Thoracic aorta (tissue), 2 donors: Measurements from ENCODE around the gene DOCK3. TPM values are rescaled to one million over a fixed set of nuclear protein-coding genes. Genes with fewer than 3 reads are reported as not detected.

Experiments
- ATAC-seq: fragments of 150-250 bp; one replicate; pipeline ENCODE4 v1.8.0; 2017; ENCODE audit warnings: low read depth; ENCODE audit not compliant: insufficient number of reproducible peaks, low FRiP score
- DNase-seq: peaks from one replicate; pipeline ENCODE4 v3.0.0-alpha.2; 2020; ENCODE audit warnings: low spot score
- H3K27ac ChIP-seq, 2 donors: fragments of 200-600 bp; sonication (generic); 1 replicate in 1 of 2; 2 replicates in 1 of 2; pipeline ENCODE4 v1.5.1; 2016; ENCODE audit warnings: mild to moderate bottlenecking in 2 of 2, moderate library complexity in 2 of 2
- H3K27me3 ChIP-seq: fragments of 200-600 bp; sonication (generic); replicated peaks from 2 replicates; pipeline ENCODE4 v1.6.0; 2016; ENCODE audit warnings: mild to moderate bottlenecking; ENCODE audit not compliant: insufficient read depth
- H3K36me3 ChIP-seq: fragments of 200-600 bp; sonication (generic); one replicate; pipeline ENCODE4 v1.5.1; 2016
- H3K4me1 ChIP-seq, 2 donors: fragments of 200-600 bp; sonication (generic); 1 replicate in 1 of 2; 2 replicates in 1 of 2; pipeline versions ENCODE4 v1.5.1 to v1.6.0; 2016; ENCODE audit warnings: low read depth in 2 of 2, mild to moderate bottlenecking in 1 of 2; ENCODE audit not compliant: control insufficient read depth in 1 of 2
- H3K4me3 ChIP-seq: fragments of 200-600 bp; sonication (generic); 2 replicates; pipeline ENCODE4 v1.5.1; 2016; ENCODE audit warnings: mild to moderate bottlenecking
- H3K9me3 ChIP-seq: fragments of 200-600 bp; sonication (generic); 2 replicates; pipeline ENCODE4 v1.5.1; 2016
- CTCF ChIP-seq: fragments of 200-600 bp; sonication (generic); IDR thresholded peaks from one replicate; pipeline ENCODE4 v1.5.1; 2019; ENCODE audit warnings: antibody characterized with exemption
- total RNA-seq, 2 donors: library from RNA; depleted of rRNA; stranded (reverse); fragments of >200 nt; gene quantifications; one replicate each; pipeline versions ENCODE4 v1.1.0 to v1.2.3, GENCODE V29; 2016

The DOCK3 gene
- total RNA-seq, 2 donors from 2014 or later = 0.14 to 0.71 TPM

GRCh38 chr3:51270559-51270958, 595.8 kb downstream of the DOCK3 start:
- no peaks in the 10 kb centered on the region for H3K4me1 ChIP-seq
- TF ChIP-seq CTCF = no peak
- H3K27ac ChIP-seq = no peak overlapping the region
- no peaks in the 10 kb centered on the region for H3K27me3 ChIP-seq
- ATAC-seq (no peak), DNase-seq (no peak)
- H3K36me3 ChIP-seq = no peaks in the 10 kb centered on the region
- H3K4me3 ChIP-seq = no peak overlapping the region
- no peaks in the 10 kb centered on the region for H3K9me3 ChIP-seq

- ATAC-seq (no peak), DNase-seq (no peak)
- Histone ChIP-seq H3K27me3 (no peaks in the 10 kb centered on the region), H3K4me1 (no peaks in the 10 kb centered on the region), H3K4me3 (no peak overlapping the region), H3K9me3 (no peaks in the 10 kb centered on the region), H3K36me3 (no peaks in the 10 kb centered on the region), H3K27ac (no peak overlapping the region)
- no peak for TF ChIP-seq CTCF
Measured at GRCh38 chr3:51271172-51271571, 596.4 kb downstream of the DOCK3 start.

GRCh38 chr3:51274052-51274451, 599.3 kb downstream of the DOCK3 start:
- TF ChIP-seq CTCF = no peak
- Histone ChIP-seq H3K4me3 (no peak overlapping the region), H3K27me3 (no peaks in the 10 kb centered on the region), H3K4me1 (no peaks in the 10 kb centered on the region), H3K27ac (no peak overlapping the region), H3K36me3 (no peaks in the 10 kb centered on the region), H3K9me3 (no peaks in the 10 kb centered on the region)
- DNase-seq (no peak), ATAC-seq (no peak)

DNA sequence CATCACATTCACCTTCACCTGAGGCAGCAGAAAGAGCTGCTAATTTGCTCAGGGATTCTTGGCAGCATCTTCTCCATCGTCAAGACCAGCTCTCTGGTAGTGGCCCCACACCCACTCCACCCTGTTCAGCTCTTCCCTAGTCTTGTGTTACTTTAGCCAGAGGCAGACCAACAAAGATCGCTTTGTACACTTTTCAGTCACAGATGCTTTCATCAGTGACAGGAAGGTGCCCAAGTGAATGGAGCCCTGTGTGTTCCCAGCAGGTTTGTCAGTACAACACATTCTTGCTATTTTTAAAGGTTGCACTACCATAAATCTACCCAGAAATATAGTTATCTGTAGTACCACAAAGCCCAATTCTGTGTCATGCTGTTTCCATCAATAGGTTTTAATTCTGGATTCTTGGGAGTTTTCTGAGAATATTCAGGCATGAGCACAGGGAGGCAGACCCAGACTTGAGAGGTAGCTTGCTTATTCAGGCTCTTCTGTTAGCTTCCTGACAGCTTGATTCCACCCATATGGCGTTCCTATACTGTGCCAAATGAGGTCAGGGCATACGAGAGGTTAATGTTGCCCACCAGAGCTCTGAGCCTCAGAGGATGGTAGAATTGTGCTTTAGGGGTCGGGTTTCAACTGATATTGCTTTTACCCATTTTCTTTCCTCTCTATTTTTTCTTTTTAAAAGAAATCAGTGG, 600.5 kb downstream of the DOCK3 start:
- H3K27me3 ChIP-seq = no peaks in the 10 kb centered on the region
- H3K4me1 ChIP-seq = no peaks in the 10 kb centered on the region
- no peak for ATAC-seq

DNA sequence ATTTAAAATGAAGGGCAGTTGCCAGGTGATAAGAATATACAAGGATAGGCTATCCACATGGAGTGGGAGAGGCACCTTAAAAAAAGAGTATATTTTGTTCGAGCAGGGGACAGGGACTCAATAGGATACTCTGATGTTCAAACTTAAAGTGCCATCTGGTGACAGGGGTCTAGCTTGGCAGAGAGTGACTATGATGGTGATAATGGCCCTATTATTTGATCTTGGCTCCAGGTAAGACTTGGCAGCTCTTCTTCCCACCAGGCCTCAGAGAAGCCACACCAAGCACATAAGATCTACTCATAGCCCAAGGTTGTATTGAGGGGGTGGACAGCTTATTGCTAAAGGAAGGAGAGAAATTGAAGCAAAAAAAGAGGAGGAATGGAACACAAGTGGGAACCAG, 601.3 kb downstream of the DOCK3 start:
- no peak for DNase-seq
- Histone ChIP-seq H3K36me3 (no peaks in the 10 kb centered on the region), H3K4me3 (no peak overlapping the region), H3K4me1 (no peaks in the 10 kb centered on the region), H3K27me3 (no peaks in the 10 kb centered on the region), H3K27ac (no peak overlapping the region), H3K9me3 (no peaks in the 10 kb centered on the region)
- ATAC-seq = no peak
- no peak for TF ChIP-seq CTCF

More for the DNA sequence above, 600.5 kb downstream of the DOCK3 start:
- Histone ChIP-seq H3K36me3 (no peaks in the 10 kb centered on the region), H3K27ac (no peak overlapping the region), H3K4me3 (no peak overlapping the region), H3K9me3 (no peaks in the 10 kb centered on the region)
- DNase-seq = no peak
- TF ChIP-seq CTCF = no peak
